Hippocampal formation (tissue), 2 donors: ENCODE data around the gene FAM217B.
"Not testable (repeated sequence)": the region's sequence is repeated elsewhere in the genome, so short reads cannot be mapped to it uniquely, and the experiment has no call there.

ENCODE experiments used
- DNase-seq, 2 donors: peaks; one replicate each; lab custom pipeline; 2025; lab: John Stamatoyannopoulos, UW

Gene FAM217B

GRCh38 chr20:59938696-59939051 lies 1.5 kb upstream of the FAM217B start:
- no peak for DNase-seq

GRCh38 chr20:59939052-59939878 lies 924 bp upstream of the FAM217B start:
- DNase-seq = no peak

GRCh38 chr20:59939879-59940128 lies 385 bp upstream of the FAM217B start:
- no peak for DNase-seq

- DNase-seq = peak in 1 of 2 donors; percentile 79
Observed at GRCh38 chr20:59940956-59941294, 736 bp downstream of the FAM217B start.

GRCh38 chr20:59942245-59942644 lies 2.1 kb downstream of the FAM217B start:
- DNase-seq = no peak

- DNase-seq = no peak
Observed at GRCh38 chr20:59944726-59945125, 4.5 kb downstream of the FAM217B start.

GRCh38 chr20:59945175-59945574 lies 5.0 kb downstream of the FAM217B start:
- no peak for DNase-seq

- DNase-seq = no peak
Observed at GRCh38 chr20:59945731-59946130, 5.5 kb downstream of the FAM217B start.

- DNase-seq = no peak
Observed at GRCh38 chr20:59947376-59947775, 7.2 kb downstream of the FAM217B start.

- no peak for DNase-seq
Observed at GRCh38 chr20:59948212-59948611, 8.0 kb downstream of the FAM217B start.

GRCh38 chr20:59948828-59949720 lies 8.9 kb downstream of the FAM217B start:
- peak in 1 of 2 donors; percentile 71 for DNase-seq

- DNase-seq = no peak
Observed at GRCh38 chr20:59949911-59950310, 9.7 kb downstream of the FAM217B start.

- DNase-seq = no peak
Observed at GRCh38 chr20:59954718-59955117, 14.5 kb downstream of the FAM217B start.

GRCh38 chr20:59955131-59955796 lies 15.1 kb downstream of the FAM217B start:
- DNase-seq = peak in 1 of 2 donors; percentile 78

GRCh38 chr20:59957568-59957967 lies 17.4 kb downstream of the FAM217B start:
- DNase-seq = not testable (repeated sequence)

GRCh38 chr20:59958123-59958522 lies 17.9 kb downstream of the FAM217B start, which contains the start of gene CDH26:
TSS of gene CDH26 (plus strand) at chr20:59958423. CDS start at chr20:59958727, 304 bp downstream.
- no peak for DNase-seq

- DNase-seq = no peak
Observed at GRCh38 chr20:59958626-59959025, 18.4 kb downstream of the FAM217B start.

GRCh38 chr20:59961423-59961822 lies 21.2 kb downstream of the FAM217B start:
- DNase-seq = no peak

- no peak for DNase-seq
Observed at GRCh38 chr20:59962155-59962554, 22.0 kb downstream of the FAM217B start.

- peak; percentile 29 to 77 for DNase-seq
Observed at GRCh38 chr20:59966428-59966827, 26.2 kb downstream of the FAM217B start.

GRCh38 chr20:59971428-59971827 lies 31.2 kb downstream of the FAM217B start:
- DNase-seq = no peak

- DNase-seq = no peak
Observed at GRCh38 chr20:59972037-59972801, 32.0 kb downstream of the FAM217B start.
